Left lung (tissue), 14 donors: Measurements from ENCODE around the gene DNAAF6. TPM values are rescaled to one million over a fixed set of nuclear protein-coding genes. Genes with fewer than 3 reads are reported as not detected.
"Not testable (repeated sequence)": the region's sequence is repeated elsewhere in the genome, so short reads cannot be mapped to it uniquely, and the experiment has no call there.

ENCODE experiments used
- ATAC-seq: fragments of 200-7000 bp; cut with Tn5 transposase; one replicate; pipeline ENCODE4 v1.9.1; 2020; ENCODE audit warnings: moderate library complexity
- DNase-seq, 4 donors: peaks; one replicate each; pipeline ENCODE4 v3.0.0-alpha.2; 2013 to 2020
- H3K27ac ChIP-seq, 2 donors: fragments of 200-600 bp; sonication (generic) in 1 of 2; one replicate each; pipeline versions ENCODE4 v1.5.0 to v1.8.0; 2020 to 2021
- H3K27me3 ChIP-seq, 2 donors: fragments of 200-600 bp; sonication (generic) in 1 of 2; one replicate each; pipeline versions ENCODE4 v1.5.0 to v1.8.0; 2020 to 2021
- H3K36me3 ChIP-seq, 2 donors: fragments of 200-600 bp; sonication (generic) in 1 of 2; one replicate each; pipeline versions ENCODE4 v1.5.0 to v1.8.0; 2020 to 2021
- H3K4me1 ChIP-seq, 2 donors: fragments of 200-600 bp; one replicate each; pipeline ENCODE4 v1.8.0; 2021
- H3K4me3 ChIP-seq, 2 donors: fragments of 200-600 bp; sonication (generic) in 1 of 2; one replicate each; pipeline versions ENCODE4 v1.5.0 to v1.8.0; 2020 to 2021; ENCODE audit warnings: mild to moderate bottlenecking in 1 of 2
- H3K9me3 ChIP-seq, 2 donors: fragments of 200-600 bp; sonication (generic) in 1 of 2; one replicate each; pipeline versions ENCODE4 v1.5.0 to v1.8.0; 2020 to 2021
- intact Hi-C, 2 donors: fragments of 100-400 bp; cut with DNase I; formaldehyde crosslinking; loops; one replicate each; pipeline versions ENCODE4 v1.11.2 to v1.14.2; 2022
- long read RNA-seq, 12 donors: library from polyadenylated mRNA in 2 of 12; unstranded in 2 of 12; transcript quantifications; one replicate each; pipeline ENCODE4 v2.0.0 and lab custom pipeline, GENCODE V29; 2019 to 2026
- polyA plus RNA-seq, 6 donors: library from polyadenylated mRNA; unstranded; fragments of 120-200 nt; gene quantifications; one replicate each; pipeline ENCODE4 v1.2.1, GENCODE V29; 2013; ENCODE audit not compliant: insufficient read length in 6 of 6
- total RNA-seq, 2 donors: library from RNA; stranded (reverse); fragmentation: NEBNext Ultra II Directional; extraction: Animal tissue kit (Norgen Biotek cat#: 25700); gene quantifications; one replicate each; pipeline ENCODE4 v1.2.1, GENCODE V29; 2021
- TF ChIP-seq, protein P1 (sequence below), 2 donors: fragments of 200-600 bp; sonication (generic) in 1 of 2; IDR thresholded peaks; one replicate each; pipeline versions ENCODE4 v1.5.0 to v1.8.0; 2021; ENCODE audit warnings: antibody characterized with exemption in 2 of 2
- donor health status: DM: no; HTN: yes; CAD: no.
- donor health status: DM: no; HTN: no; CAD: no.

DNAAF6 gene
- total RNA-seq, result 1 to 10 TPM in 1 of 2 donors, not detected in 1; 1.2 TPM
- polyA plus RNA-seq, result 1 to 10 TPM in 3 of 6 donors, under 1 TPM in 3; 0.14 to 1.7 (median 0.83) TPM
- long read RNA-seq, donor 1, partial matches to known transcripts, result 0 of 1 reads
- long read RNA-seq, donor 1, other reads (novel, unspliced or antisense), result 0 of 1 reads
- long read RNA-seq, donor 2, result 0 reads
- long read RNA-seq, donor 3, result 0 reads
- long read RNA-seq, donor 4, result 0 reads
- long read RNA-seq, donor 5, result 0 reads
- long read RNA-seq, donor 6, result 0 reads
- long read RNA-seq, donor 7, result 0 reads
- long read RNA-seq, donor 8, partial matches to known transcripts, result 0 of 2 reads
- long read RNA-seq, donor 8, other reads (novel, unspliced or antisense), result 0 of 2 reads
- long read RNA-seq, donor 9, result 0 reads
- long read RNA-seq, donor 10, partial matches to known transcripts, result 0 of 1 reads
- long read RNA-seq, donor 10, other reads (novel, unspliced or antisense), result 0 of 1 reads
- long read RNA-seq, donor 11, partial matches to known transcripts, result 0 of 1 reads
- long read RNA-seq, donor 11, other reads (novel, unspliced or antisense), result 0 of 1 reads
- long read RNA-seq, donor 12, result 0 reads

DNA sequence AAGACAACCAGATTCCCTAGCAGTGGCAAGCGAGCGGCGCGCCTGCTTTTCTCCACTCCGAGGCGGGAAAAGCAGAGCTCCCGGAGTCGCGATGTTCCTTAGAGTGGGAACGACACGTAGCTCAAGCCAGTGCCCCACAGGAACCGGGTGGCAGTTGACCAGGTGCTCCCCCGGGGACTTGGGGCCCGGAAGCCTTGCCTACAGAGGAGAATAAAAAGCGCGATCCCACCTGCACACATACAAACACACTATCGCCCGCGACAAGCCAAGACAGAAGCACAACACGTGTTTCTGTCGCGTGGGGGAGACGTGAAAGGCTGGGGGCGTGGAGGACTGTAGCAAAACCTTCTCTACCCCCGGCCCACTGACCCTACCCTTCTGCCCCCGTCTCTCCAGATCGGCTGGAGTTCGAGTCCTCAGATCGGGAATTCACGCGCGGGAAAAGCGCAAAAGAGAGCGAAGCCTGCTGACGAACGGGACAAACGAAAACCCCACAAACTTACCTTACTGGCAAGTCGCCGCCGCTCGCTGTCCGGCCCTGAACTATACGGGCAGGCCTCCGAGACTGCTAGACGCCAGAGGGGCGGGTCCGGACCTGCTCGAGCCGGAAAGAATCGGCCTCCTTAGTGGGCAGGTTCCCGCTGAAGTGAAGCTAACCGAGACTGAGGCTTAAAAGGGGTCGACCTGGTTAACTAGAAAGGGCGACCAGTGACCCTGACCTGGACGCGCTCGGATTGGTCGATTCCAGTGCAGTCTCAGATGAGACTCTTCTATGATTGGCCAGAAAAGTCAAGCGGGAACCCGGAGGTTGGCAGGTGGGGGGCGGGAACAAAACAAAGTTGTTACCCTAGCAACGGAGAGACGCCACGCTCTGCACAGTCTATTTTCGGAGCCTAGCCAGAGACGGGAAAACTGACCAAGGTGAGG lies at the start of gene DNAAF6, which contains the start of gene NUP62CL:
Gene DNAAF6, plus strand, starts transcription at position 842 of the 927 bp plus-strand sequence. CDS start 6,265 bp downstream, outside the sequence.
Gene NUP62CL, minus strand, starts transcription at position 664 of the 927 bp plus-strand sequence. CDS start 31,287 bp downstream, outside the sequence.
- peaks cover 7 to 22% of the 10 kb centered on the region in 2 donors for H3K27me3 ChIP-seq
- TF ChIP-seq, protein P1, sequence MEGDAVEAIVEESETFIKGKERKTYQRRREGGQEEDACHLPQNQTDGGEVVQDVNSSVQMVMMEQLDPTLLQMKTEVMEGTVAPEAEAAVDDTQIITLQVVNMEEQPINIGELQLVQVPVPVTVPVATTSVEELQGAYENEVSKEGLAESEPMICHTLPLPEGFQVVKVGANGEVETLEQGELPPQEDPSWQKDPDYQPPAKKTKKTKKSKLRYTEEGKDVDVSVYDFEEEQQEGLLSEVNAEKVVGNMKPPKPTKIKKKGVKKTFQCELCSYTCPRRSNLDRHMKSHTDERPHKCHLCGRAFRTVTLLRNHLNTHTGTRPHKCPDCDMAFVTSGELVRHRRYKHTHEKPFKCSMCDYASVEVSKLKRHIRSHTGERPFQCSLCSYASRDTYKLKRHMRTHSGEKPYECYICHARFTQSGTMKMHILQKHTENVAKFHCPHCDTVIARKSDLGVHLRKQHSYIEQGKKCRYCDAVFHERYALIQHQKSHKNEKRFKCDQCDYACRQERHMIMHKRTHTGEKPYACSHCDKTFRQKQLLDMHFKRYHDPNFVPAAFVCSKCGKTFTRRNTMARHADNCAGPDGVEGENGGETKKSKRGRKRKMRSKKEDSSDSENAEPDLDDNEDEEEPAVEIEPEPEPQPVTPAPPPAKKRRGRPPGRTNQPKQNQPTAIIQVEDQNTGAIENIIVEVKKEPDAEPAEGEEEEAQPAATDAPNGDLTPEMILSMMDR (IDR thresholded peaks at IDR 0.05), result no peak
- H3K36me3 ChIP-seq, result no peaks in the 10 kb centered on the region
- no peak within 1 kb of the TSS for H3K27ac ChIP-seq
- intact Hi-C loops, result no loop called here
- DNase-seq (peak in 3 of 4 donors; percentile 62 to 75 (median 63)), ATAC-seq (peak; percentile 95)
- no peaks in the 10 kb centered on the region for H3K9me3 ChIP-seq
- H3K4me3 ChIP-seq, result peak within 1 kb of the TSS; percentile 10 to 36
- H3K4me1 ChIP-seq, result no peaks in the 10 kb centered on the region

DNA sequence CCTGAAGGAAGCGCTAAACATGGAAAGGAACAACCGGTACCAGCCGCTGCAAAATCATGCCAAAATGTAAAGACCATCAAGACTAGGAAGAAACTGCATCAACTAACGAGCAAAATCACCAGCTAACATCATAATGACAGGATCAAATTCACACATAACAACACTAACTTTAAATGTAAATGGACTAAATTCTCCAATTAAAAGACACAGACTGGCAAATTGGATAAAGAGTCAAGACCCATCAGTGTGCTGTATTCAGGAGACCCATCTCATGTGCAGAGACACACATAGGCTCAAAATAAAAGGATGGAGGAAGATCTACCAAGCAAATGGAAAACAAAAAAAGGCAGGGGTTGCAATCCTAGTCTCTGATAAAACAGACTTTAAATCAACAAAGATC lies 48.8 kb upstream of the DNAAF6 start:
- H3K4me1 ChIP-seq, H3K36me3 ChIP-seq, DNase-seq, intact Hi-C loops, ATAC-seq, H3K9me3 ChIP-seq, H3K27me3 ChIP-seq, H3K4me3 ChIP-seq, H3K27ac ChIP-seq: not testable (repeated sequence)

DNA sequence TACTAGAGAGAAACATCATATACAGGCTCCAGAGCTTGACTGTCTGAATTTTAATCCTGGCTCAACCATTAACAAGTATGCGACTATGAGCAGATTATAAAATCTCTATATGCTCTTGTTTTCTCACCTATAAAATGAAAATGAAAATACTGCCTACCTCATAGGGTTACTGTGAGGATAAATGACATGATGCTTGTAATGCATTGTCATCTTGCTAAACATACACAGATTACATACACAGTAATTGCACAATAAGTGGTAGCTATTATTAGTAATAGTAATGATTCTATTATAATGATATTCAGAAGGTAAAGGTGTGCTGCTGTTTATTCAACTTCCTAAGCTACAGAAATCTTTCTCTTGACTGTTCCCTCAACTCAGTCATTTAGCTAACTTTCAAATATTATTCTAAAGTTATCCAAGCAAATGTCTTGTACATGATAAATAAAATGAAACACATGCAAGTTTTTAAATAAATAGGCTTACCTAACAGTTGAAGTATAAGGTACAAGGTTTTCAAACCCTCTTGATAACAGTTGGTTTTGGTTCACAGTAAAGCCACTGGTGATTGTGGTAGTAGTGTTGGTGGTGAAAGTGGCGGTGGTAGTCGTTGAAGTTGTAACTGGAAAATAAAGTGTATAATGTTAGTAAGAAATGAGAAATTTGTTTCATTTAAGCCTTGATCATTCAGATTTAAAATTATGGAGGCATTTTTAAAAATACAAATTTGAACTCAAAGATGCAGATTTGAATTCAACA lies 39.1 kb upstream of the DNAAF6 start:
- Histone ChIP-seq H3K27ac (no peak overlapping the region), H3K4me1 (no peaks in the 10 kb centered on the region), H3K9me3 (no peaks in the 10 kb centered on the region), H3K36me3 (no peaks in the 10 kb centered on the region), H3K27me3 (no peaks in the 10 kb centered on the region), H3K4me3 (no peak overlapping the region)
- intact Hi-C loops, result no loop called here
- TF ChIP-seq, protein P1 (IDR thresholded peaks at IDR 0.05), result no peak
- ATAC-seq, result no peak
- no peak for DNase-seq

DNA sequence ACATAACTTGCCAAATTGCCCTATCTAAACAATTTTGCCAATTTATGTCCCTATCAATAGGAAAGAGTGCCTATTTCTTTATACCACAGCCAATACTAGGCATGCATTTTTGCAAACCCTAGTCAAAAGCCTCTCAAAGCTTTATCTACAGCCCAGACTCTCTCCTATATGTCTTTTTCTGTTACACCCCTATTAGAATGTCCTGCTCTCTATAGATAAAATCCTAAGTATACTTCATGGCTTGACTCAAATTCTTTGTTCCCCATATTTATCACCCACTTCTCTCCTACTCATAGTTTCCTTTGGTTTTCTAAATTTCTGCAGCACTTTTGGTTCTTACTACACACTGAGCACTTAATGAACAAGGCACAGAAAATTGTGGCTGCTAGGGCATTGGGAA lies 38.2 kb upstream of the DNAAF6 start:
- intact Hi-C loops, result no loop called here
- Histone ChIP-seq H3K27me3 (no peaks in the 10 kb centered on the region), H3K9me3 (no peaks in the 10 kb centered on the region), H3K4me3 (no peak overlapping the region), H3K27ac (no peak overlapping the region), H3K4me1 (no peaks in the 10 kb centered on the region), H3K36me3 (no peaks in the 10 kb centered on the region)
- ATAC-seq, result no peak
- TF ChIP-seq, protein P1 (IDR thresholded peaks at IDR 0.05), result no peak
- no peak for DNase-seq

DNA sequence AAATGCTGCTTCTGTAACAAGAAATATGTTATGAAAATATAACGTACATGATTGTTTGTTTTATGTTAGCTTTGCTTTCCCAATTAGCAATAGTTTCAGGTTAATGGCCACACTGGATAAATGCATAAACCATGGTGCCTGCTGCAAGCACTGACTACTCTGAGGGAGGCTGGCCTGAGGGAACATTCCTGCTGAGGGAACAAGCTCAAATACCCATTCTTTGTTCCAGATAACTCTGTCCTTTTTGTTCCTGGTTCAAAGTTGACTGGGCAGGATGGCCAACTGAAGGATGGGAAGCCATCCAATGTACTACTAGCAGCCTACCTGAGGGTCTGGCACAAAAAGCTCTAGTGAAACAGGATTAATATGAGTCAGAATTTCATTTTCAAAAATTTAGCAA lies 37.7 kb upstream of the DNAAF6 start:
- Histone ChIP-seq H3K4me3 (no peak overlapping the region), H3K4me1 (no peaks in the 10 kb centered on the region), H3K27ac (no peak overlapping the region), H3K9me3 (no peaks in the 10 kb centered on the region), H3K36me3 (no peaks in the 10 kb centered on the region), H3K27me3 (no peaks in the 10 kb centered on the region)
- ATAC-seq (no peak), DNase-seq (no peak)
- TF ChIP-seq, protein P1 (IDR thresholded peaks at IDR 0.05), result no peak
- intact Hi-C loops, result no loop called here
